ENCODE results near the gene CHD9NB.

DNA sequence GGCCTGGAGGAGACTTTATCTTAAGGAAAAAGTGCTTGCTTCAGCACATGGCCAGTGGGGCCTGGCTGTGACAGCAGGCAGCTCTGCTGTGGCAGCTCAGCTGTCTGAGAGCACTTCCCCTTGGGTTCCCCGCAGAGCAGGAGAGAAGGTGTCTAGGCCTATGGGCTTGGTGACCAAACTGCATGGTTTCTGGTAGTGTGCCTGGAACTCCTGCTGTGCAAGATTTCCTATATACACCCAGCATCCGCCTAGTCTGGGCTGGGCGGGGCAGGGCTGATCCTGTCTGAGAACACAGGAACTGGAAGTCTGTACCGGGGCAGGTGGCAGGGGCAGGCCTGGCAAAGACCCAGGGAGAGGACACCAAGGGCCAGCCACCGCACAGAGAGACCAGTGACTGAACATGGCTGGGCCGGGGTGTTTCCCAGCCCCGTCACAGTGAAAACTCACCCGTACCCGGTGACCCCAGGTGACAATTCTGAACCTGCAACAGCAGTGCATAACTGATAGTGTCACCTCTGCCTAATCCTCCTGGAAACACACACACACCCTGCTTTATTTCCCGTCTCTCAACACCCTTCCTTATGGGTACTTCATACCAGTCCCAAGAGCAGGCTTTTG is 41.4 kb upstream of the CHD9NB start:
- TF ChIP-seq, protein P1, sequence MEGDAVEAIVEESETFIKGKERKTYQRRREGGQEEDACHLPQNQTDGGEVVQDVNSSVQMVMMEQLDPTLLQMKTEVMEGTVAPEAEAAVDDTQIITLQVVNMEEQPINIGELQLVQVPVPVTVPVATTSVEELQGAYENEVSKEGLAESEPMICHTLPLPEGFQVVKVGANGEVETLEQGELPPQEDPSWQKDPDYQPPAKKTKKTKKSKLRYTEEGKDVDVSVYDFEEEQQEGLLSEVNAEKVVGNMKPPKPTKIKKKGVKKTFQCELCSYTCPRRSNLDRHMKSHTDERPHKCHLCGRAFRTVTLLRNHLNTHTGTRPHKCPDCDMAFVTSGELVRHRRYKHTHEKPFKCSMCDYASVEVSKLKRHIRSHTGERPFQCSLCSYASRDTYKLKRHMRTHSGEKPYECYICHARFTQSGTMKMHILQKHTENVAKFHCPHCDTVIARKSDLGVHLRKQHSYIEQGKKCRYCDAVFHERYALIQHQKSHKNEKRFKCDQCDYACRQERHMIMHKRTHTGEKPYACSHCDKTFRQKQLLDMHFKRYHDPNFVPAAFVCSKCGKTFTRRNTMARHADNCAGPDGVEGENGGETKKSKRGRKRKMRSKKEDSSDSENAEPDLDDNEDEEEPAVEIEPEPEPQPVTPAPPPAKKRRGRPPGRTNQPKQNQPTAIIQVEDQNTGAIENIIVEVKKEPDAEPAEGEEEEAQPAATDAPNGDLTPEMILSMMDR (IDR thresholded peaks at IDR 0.05; ENCODE audit: insufficient read depth, low read length): no peak
- peak; percentile 74 for TF ChIP-seq POLR2AphosphoS5 (IDR thresholded peaks at IDR 0.05; ENCODE audit: low read depth)
